ENCODE data around the gene SRPX. TPM values are rescaled to one million over a fixed set of nuclear protein-coding genes. Genes with fewer than 3 reads are reported as not detected.
A peak's percentile ranks its signal among the peaks of the same experiment; 100 is the strongest.

Gene SRPX
- total RNA-seq, 1 donor from 2014 or later: 139 TPM

DNA sequence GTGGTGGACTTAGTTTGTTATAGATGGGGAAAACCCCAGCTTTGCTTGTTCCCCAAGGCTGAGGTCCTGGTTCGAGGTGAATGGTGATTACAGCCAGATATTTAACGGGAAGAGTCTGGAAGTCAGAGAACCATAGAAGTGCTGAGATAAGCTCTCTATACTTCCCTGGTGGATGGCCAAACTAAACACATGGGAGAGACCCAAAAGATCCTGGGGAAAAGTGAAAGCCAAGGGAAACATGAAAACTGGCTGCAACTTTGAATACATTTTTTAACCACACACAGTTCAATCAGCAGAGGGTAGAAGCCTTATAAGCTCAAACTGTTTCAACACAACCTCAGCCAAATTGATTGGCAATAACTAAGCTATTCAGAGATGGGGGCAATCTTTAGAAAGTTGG, 29.3 kb upstream of the SRPX start:
- intact Hi-C loops (cut with DNase I): no loop called here

DNA sequence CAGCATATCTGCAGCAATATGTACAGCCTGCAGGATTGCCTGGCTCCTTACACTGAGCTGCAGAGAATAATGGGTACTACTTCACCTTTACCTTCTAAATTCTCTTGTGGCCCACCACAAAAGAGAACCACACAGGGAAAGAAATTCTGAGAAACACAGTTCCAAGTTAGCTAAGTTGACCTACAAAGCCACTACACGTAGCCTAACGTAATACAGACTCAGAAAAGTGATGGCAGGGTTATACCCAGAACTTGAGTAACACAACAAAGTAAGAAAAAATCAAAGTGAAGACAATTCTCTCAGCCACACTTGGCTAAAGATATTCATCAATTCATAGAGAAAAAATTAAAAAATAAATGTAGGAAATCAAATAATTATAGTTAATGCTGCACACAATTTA, 26.4 kb upstream of the SRPX start:
- Histone ChIP-seq H3K27me3 (no peaks in the 10 kb centered on the region), H3K27ac (no peak overlapping the region), H3K36me3 (no peaks in the 10 kb centered on the region), H3K4me1 (no peaks in the 10 kb centered on the region), H3K9me3 (no peaks in the 10 kb centered on the region), H3K4me3 (no peak overlapping the region)
- no peak for DNase-seq (ENCODE audit: low spot score in 2 of 2)
- TF ChIP-seq, protein P1, sequence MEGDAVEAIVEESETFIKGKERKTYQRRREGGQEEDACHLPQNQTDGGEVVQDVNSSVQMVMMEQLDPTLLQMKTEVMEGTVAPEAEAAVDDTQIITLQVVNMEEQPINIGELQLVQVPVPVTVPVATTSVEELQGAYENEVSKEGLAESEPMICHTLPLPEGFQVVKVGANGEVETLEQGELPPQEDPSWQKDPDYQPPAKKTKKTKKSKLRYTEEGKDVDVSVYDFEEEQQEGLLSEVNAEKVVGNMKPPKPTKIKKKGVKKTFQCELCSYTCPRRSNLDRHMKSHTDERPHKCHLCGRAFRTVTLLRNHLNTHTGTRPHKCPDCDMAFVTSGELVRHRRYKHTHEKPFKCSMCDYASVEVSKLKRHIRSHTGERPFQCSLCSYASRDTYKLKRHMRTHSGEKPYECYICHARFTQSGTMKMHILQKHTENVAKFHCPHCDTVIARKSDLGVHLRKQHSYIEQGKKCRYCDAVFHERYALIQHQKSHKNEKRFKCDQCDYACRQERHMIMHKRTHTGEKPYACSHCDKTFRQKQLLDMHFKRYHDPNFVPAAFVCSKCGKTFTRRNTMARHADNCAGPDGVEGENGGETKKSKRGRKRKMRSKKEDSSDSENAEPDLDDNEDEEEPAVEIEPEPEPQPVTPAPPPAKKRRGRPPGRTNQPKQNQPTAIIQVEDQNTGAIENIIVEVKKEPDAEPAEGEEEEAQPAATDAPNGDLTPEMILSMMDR (IDR thresholded peaks at IDR 0.05): no peak
- intact Hi-C loops (cut with DNase I): no loop called here

More for the DNA sequence above, 29.3 kb upstream of the SRPX start:
- no peaks in the 10 kb centered on the region for H3K27me3 ChIP-seq
- H3K4me1 ChIP-seq: no peaks in the 10 kb centered on the region
- no peak for DNase-seq (ENCODE audit: low spot score in 2 of 2)
- H3K4me3 ChIP-seq: no peak overlapping the region
- no peaks in the 10 kb centered on the region for H3K36me3 ChIP-seq
- TF ChIP-seq, protein P1 (IDR thresholded peaks at IDR 0.05): no peak
- H3K9me3 ChIP-seq: no peaks in the 10 kb centered on the region
- H3K27ac ChIP-seq: no peak overlapping the region

DNA sequence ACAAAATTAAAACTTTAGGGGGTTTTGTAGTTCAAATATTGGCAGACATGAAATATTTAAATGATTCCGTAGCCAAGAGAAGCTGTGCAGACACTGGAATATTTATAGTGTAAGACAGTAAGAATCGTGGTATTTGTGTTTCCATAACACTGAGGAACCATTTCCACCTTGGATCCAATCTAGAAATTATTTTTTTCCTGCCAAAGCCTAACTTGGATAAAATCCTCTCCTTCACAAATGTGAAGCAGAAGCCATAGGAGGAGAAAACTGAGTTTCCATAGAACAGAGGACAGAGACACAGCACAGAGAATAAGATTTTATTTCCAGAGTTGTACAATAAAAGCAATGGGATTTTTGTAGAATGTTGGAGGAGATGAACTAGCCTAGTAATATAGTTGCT, 19.9 kb upstream of the SRPX start:
- no peak overlapping the region for H3K4me3 ChIP-seq
- H3K36me3 ChIP-seq: no peaks in the 10 kb centered on the region
- no peaks in the 10 kb centered on the region for H3K9me3 ChIP-seq
- intact Hi-C loops (cut with DNase I): no loop called here
- H3K27ac ChIP-seq: no peak overlapping the region
- H3K4me1 ChIP-seq: no peaks in the 10 kb centered on the region
- no peaks in the 10 kb centered on the region for H3K27me3 ChIP-seq
- TF ChIP-seq, protein P1 (IDR thresholded peaks at IDR 0.05): no peak
- DNase-seq (ENCODE audit: low spot score in 2 of 2): no peak

DNA sequence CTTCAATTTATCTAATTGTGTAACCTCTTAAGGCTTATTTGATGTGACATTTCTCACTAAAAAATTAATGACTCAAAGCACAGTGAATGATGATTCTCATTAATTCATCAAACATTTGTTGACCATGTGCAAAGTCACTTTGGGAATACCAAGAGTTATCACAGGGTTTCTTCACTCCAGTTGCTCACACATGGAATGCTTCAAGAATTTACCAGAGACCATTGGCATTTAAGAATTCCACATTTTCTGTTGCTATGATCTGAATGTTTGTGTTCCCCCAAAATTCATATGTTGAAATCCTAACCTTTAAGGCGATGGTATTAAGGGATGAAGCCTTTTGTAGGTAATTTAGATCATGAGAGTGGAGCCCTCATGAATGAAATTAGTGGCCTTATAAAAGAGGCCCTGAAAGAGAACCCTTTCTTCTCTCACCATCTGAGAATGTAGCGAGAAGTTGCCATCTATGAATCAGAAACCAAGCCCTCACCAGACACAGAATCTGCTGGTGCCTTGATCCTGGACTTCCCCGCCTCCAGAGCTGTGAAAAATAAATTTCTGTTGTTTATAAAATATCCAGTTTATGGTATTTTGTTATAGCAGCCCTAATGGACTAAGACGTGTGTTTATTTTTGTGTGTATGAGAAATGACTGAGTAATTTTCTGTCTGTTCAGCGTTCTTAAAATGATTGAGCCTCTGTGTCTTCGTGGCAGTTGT, 16.4 kb upstream of the SRPX start:
- Histone ChIP-seq H3K4me3 (no peak overlapping the region), H3K9me3 (no peaks in the 10 kb centered on the region), H3K27ac (no peak overlapping the region), H3K36me3 (no peaks in the 10 kb centered on the region), H3K27me3 (no peaks in the 10 kb centered on the region), H3K4me1 (peaks cover 0 to 7% of the 10 kb centered on the region in 2 donors)
- no peak for DNase-seq (ENCODE audit: low spot score in 2 of 2)
- TF ChIP-seq, protein P1 (IDR thresholded peaks at IDR 0.05): no peak
- intact Hi-C loops (cut with DNase I): no loop called here

DNA sequence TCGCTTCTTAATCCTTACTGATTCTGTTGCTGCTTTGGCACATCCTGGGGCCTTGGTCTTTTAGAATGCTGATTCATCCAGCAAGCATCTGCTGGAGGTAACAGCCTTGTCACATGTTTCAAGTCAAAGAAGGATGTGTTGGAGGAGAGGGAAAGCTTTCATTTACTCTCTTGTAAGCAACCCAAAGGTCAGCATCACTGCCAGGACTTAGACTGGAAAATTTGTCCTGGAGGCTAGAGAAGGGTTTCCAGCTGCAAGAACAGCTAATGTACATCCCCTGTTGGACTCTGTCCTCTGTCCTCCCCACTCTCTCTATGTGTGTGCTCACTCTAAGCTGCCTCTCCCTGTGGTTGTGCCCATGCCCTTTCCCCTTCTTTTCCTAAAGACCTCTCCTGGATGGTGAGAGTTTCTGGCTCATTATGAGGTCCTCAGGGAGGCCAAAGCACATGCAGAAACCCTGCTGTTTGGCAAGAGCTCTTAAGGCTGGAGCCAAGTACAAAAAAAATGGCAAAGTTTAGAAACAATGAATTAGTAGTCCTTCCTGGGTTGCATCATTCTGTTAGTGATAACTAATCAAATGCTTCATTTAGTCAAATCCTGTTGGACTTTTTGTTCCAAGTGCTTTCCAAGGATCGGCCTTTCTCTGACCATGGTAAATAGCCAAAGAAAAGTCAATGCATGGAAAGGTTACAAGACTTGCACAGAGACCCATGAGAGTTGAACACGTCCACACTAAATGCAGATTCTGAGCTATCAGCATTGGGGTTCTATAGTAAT, 13.4 kb upstream of the SRPX start:
- intact Hi-C loops (cut with DNase I): loop anchor here (5.0 kb wide), 1 partner anchor 93 kb away; the partner anchor contains the start of gene RPGR
- TF ChIP-seq, protein P1 (IDR thresholded peaks at IDR 0.05): no peak
- peaks cover 0 to 7% of the 10 kb centered on the region in 2 donors for H3K4me1 ChIP-seq
- peak overlapping the region; percentile 42 to 59 for H3K27ac ChIP-seq
- no peaks in the 10 kb centered on the region for H3K27me3 ChIP-seq
- H3K4me3 ChIP-seq: no peak overlapping the region
- DNase-seq (ENCODE audit: low spot score in 2 of 2): no peak
- H3K36me3 ChIP-seq: no peaks in the 10 kb centered on the region
- no peaks in the 10 kb centered on the region for H3K9me3 ChIP-seq

Data from ascending aorta (tissue), 2 donors.